Endodermal cell (in vitro differentiated cells): ENCODE results near the gene MTHFSD. TPM values are rescaled to one million over a fixed set of nuclear protein-coding genes. Genes with fewer than 3 reads are reported as not detected.

Experiments used
- DNase-seq: peaks from one replicate; pipeline ENCODE4 v3.0.0-alpha.2; 2017
- H3K27ac ChIP-seq: 2 replicates; pipeline ENCODE4 v1.5.1; 2013; ENCODE audit warnings: mild to moderate bottlenecking, low read depth, low read length, moderate library complexity
- H3K27me3 ChIP-seq: 2 replicates; pipeline ENCODE4 v1.6.1; 2013; ENCODE audit warnings: mild to moderate bottlenecking, low read length, moderate library complexity; ENCODE audit not compliant: insufficient read depth, control insufficient read depth, poor library complexity, severe bottlenecking
- H3K36me3 ChIP-seq: 2 replicates; pipeline ENCODE4 v1.7.0; 2013; ENCODE audit warnings: mild to moderate bottlenecking, low read length, moderate library complexity; ENCODE audit not compliant: control insufficient read depth, insufficient read depth
- H3K4me1 ChIP-seq: one replicate; pipeline ENCODE4 v1.7.0; 2013; ENCODE audit warnings: low read length; ENCODE audit not compliant: control insufficient read depth, insufficient read depth
- H3K4me3 ChIP-seq: 2 replicates; pipeline ENCODE4 v1.5.1; 2013; ENCODE audit warnings: mild to moderate bottlenecking, low read length, moderate library complexity
- H3K9ac ChIP-seq: 2 replicates; pipeline ENCODE4 v1.6.1; 2013; ENCODE audit warnings: mild to moderate bottlenecking, low read length, moderate library complexity; ENCODE audit not compliant: poor library complexity, severe bottlenecking; ENCODE audit errors: extremely low read depth
- H3K9me3 ChIP-seq: 2 replicates; pipeline ENCODE4 v1.6.1; 2013; ENCODE audit warnings: mild to moderate bottlenecking, low read length, moderate library complexity; ENCODE audit not compliant: control insufficient read depth
- H3K27ac Mint-ChIP-seq: 2 replicates; pipeline ENCODE4 v1.8.0; 2020; ENCODE audit warnings: mixed read lengths
- H3K27me3 Mint-ChIP-seq: 2 replicates; pipeline ENCODE4 v1.8.0; 2021; ENCODE audit warnings: mild to moderate bottlenecking, mixed read lengths; ENCODE audit not compliant: insufficient read depth
- H3K36me3 Mint-ChIP-seq: 2 replicates; pipeline ENCODE4 v1.8.0; 2020; ENCODE audit warnings: low read depth, mixed read lengths
- H3K4me1 Mint-ChIP-seq: 2 replicates; pipeline ENCODE4 v1.8.0; 2020; ENCODE audit warnings: mixed read lengths
- H3K4me3 Mint-ChIP-seq: 2 replicates; pipeline ENCODE4 v1.8.0; 2020; ENCODE audit warnings: mild to moderate bottlenecking, moderate library complexity, mixed read lengths
- H3K9me3 Mint-ChIP-seq: 2 replicates; pipeline ENCODE4 v1.8.0; 2020; ENCODE audit warnings: mild to moderate bottlenecking, mixed read lengths
- CTCF ChIP-seq: fragments of 200-600 bp; sonication (generic); conservative IDR thresholded peaks from 2 replicates; pipeline ENCODE4 v1.5.0; 2021; ENCODE audit warnings: antibody characterized with exemption, mild to moderate bottlenecking
- WGBS, 2 experiments: methylation state at CpG; one replicate each; pipeline versions ENCODE4 v1.1.5 to v1.1.7; 2013; ENCODE audit warnings: missing lambda C conversion rate in 2 of 2, mixed read lengths in 1 of 2; ENCODE audit not compliant: insufficient coverage in 1 of 2, insufficient read length in 1 of 2; 5-methylcytosine and 5-hydroxymethylcytosine counted together
- total RNA-seq, 2 donors: library from RNA; stranded (reverse); fragmentation: NEBNext Ultra II Directional in 1 of 2; extraction: Animal tissue kit (Norgen Biotek cat#: 25700) in 1 of 2; gene quantifications; 2 replicates in 1 of 2; 3 replicates in 1 of 2; pipeline ENCODE4 v1.2.1, GENCODE V29; 2021

MTHFSD gene
- total RNA-seq, 2 donors from 2014 or later, result 15.0 to 25.8 TPM

- no peak for TF ChIP-seq CTCF
- peak overlapping the region; percentile 57 for H3K4me3 Mint-ChIP-seq
- H3K9me3 ChIP-seq, result no peaks in the 10 kb centered on the region
- no peak overlapping the region for H3K27ac Mint-ChIP-seq
- H3K9me3 Mint-ChIP-seq, result no peaks in the 10 kb centered on the region
- no peak overlapping the region for H3K4me3 ChIP-seq
- WGBS, 2 experiments, result 75 to 93% methylated on average over 3 to 19 of the region's 19 CpGs
- no peaks in the 10 kb centered on the region for H3K36me3 ChIP-seq
- peaks cover 19% of the 10 kb centered on the region for H3K4me1 Mint-ChIP-seq
- H3K27ac ChIP-seq, result no peak overlapping the region
- H3K4me1 ChIP-seq, result peaks cover 7% of the 10 kb centered on the region
- no peaks in the 10 kb centered on the region for H3K36me3 Mint-ChIP-seq
- H3K9ac ChIP-seq, result no peak overlapping the region
- DNase-seq, result no peak
- H3K27me3 Mint-ChIP-seq, result peaks cover 82% of the 10 kb centered on the region
- peaks cover 97% of the 10 kb centered on the region for H3K27me3 ChIP-seq
Observed at GRCh38 chr16:86580063-86580790, 25.2 kb upstream of the MTHFSD start.

GRCh38 chr16:86579268-86580062 is 24.4 kb upstream of the MTHFSD start:
- Mint-ChIP-seq H3K36me3 (no peaks in the 10 kb centered on the region), H3K9me3 (no peaks in the 10 kb centered on the region), H3K27ac (no peak overlapping the region), H3K4me1 (peaks cover 19% of the 10 kb centered on the region), H3K4me3 (peak overlapping the region; percentile 60), H3K27me3 (peaks cover 84% of the 10 kb centered on the region)
- peak; percentile 67 for DNase-seq
- WGBS, 2 experiments, result 10 to 25% methylated on average over 43 to 69 of the region's 69 CpGs
- H3K36me3 ChIP-seq, result no peaks in the 10 kb centered on the region
- TF ChIP-seq CTCF, result no peak
- H3K4me1 ChIP-seq, result peaks cover 7% of the 10 kb centered on the region
- no peak overlapping the region for H3K9ac ChIP-seq
- H3K9me3 ChIP-seq, result no peaks in the 10 kb centered on the region
- no peak overlapping the region for H3K27ac ChIP-seq
- H3K27me3 ChIP-seq, result peaks cover 98% of the 10 kb centered on the region
- peak overlapping the region; percentile 66 for H3K4me3 ChIP-seq

GRCh38 chr16:86578611-86579267 is 23.7 kb upstream of the MTHFSD start:
- peaks cover 7% of the 10 kb centered on the region for H3K4me1 ChIP-seq
- Mint-ChIP-seq H3K4me3 (peak overlapping the region; percentile 60), H3K27me3 (peaks cover 90% of the 10 kb centered on the region), H3K4me1 (peaks cover 19% of the 10 kb centered on the region), H3K27ac (no peak overlapping the region), H3K36me3 (no peaks in the 10 kb centered on the region), H3K9me3 (no peaks in the 10 kb centered on the region)
- H3K9me3 ChIP-seq, result no peaks in the 10 kb centered on the region
- no peak overlapping the region for H3K27ac ChIP-seq
- peaks cover 99% of the 10 kb centered on the region for H3K27me3 ChIP-seq
- H3K36me3 ChIP-seq, result no peaks in the 10 kb centered on the region
- H3K9ac ChIP-seq, result no peak overlapping the region
- TF ChIP-seq CTCF, result no peak
- DNase-seq, result peak; percentile 82
- H3K4me3 ChIP-seq, result peak overlapping the region; percentile 66
- 2 to 4% methylated on average over 40 to 69 of the region's 69 CpGs for WGBS, 2 experiments
